ENCODE data around the gene CCDC28B. TPM values are rescaled to one million over a fixed set of nuclear protein-coding genes. Genes with fewer than 3 reads are reported as not detected.

CCDC28B gene
- polyA plus RNA-seq, 2 of the 4 experiments (the other 2 are of a cell fraction) = 1.2 to 4.4 TPM

DNA sequence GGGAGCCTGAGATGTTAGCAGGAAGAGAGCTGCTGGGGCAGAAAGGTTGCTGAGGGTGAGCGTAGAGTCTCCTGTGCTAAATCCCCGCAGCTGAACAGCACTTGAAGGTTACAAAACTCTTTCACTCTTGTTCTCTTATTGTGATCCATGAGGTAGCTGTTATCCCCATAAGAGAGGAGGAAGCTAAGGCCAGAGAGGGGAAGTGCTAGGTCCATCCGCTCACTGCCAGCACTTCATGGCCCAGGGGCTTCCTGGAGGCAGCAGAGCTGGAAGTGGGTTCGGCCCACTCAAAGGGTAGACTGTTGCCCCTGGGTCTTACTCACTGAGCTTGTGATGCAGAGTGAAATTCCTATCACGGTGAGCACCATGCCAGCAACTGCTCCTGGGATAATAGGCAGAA is 16.2 kb downstream of the CCDC28B start:
- Histone ChIP-seq H3K4me3 (no peak overlapping the region), H3K27ac (no peak overlapping the region), H3K4me2 (no peak overlapping the region), H3K9me3 (no peaks in the 10 kb centered on the region), H3K4me1 (peaks cover 8% of the 10 kb centered on the region; the same call in 2 of the 3 replicates)
- POLR2A ChIA-PET = interaction anchor here (1.4 to 1.8 kb wide), 3 partner anchors 25 to 119 kb away, joined by 3 to 10 read pairs (median 8); partner anchors contain the start of genes MARCKSL1 and TXLNA
- WGBS (ENCODE audit: missing lambda C conversion rate) = 92% methylated on average over 5 of the region's 5 CpGs
- TF ChIP-seq BCL3 (IDR thresholded peaks at IDR 0.05) (no peak), MYC (IDR thresholded peaks at IDR 0.05; ENCODE audit: borderline replicate concordance, low read length) (no peak)
- DNase-seq (ENCODE audit: low read depth in 1 of 2, low spot score in 1 of 2) (no peak), FAIRE-seq (no peak), ATAC-seq (no peak)
- CTCF ChIA-PET = interaction anchor here (0.5 to 10.4 kb wide), 23 partner anchors 10 to 198 kb away, joined by 3 to 96 read pairs (median 6); partner anchors contain the start of genes CCDC28B, FAM167B, IQCC and LCK

- Histone ChIP-seq H3K4me1 (peaks cover 17% of the 10 kb centered on the region), H3K4me3 (no peak overlapping the region), H3K4me2 (no peak overlapping the region), H3K9me3 (no peaks in the 10 kb centered on the region), H3K27ac (no peak overlapping the region)
- ATAC-seq = no peak
- DNase-seq (ENCODE audit: low read depth in 1 of 2, low spot score in 1 of 2) = no peak
- CTCF ChIA-PET = interaction anchor here (1.2 to 10.4 kb wide), 3 partner anchors 21 to 98 kb away, joined by 4 to 96 read pairs (median 20); partner anchors contain the start of genes FAM167B and LCK
- POLR2A ChIA-PET = no interaction called here
- TF ChIP-seq, protein P1, sequence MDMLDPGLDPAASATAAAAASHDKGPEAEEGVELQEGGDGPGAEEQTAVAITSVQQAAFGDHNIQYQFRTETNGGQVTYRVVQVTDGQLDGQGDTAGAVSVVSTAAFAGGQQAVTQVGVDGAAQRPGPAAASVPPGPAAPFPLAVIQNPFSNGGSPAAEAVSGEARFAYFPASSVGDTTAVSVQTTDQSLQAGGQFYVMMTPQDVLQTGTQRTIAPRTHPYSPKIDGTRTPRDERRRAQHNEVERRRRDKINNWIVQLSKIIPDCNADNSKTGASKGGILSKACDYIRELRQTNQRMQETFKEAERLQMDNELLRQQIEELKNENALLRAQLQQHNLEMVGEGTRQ (IDR thresholded peaks at IDR 0.05) = no peak
- no peak for TF ChIP-seq EHMT2 (IDR thresholded peaks at IDR 0.05; ENCODE audit: low read depth)
- no peak for TF ChIP-seq RNF2 (IDR thresholded peaks at IDR 0.05; ENCODE audit: borderline replicate concordance, low read depth)
- FAIRE-seq = no peak
- 87% methylated on average over 7 of the region's 7 CpGs for whole genome bisulfite sequencing (ENCODE audit: missing lambda C conversion rate)
Measured at GRCh38 chr1:32219022-32219421, 18.6 kb downstream of the CCDC28B start.

DNA sequence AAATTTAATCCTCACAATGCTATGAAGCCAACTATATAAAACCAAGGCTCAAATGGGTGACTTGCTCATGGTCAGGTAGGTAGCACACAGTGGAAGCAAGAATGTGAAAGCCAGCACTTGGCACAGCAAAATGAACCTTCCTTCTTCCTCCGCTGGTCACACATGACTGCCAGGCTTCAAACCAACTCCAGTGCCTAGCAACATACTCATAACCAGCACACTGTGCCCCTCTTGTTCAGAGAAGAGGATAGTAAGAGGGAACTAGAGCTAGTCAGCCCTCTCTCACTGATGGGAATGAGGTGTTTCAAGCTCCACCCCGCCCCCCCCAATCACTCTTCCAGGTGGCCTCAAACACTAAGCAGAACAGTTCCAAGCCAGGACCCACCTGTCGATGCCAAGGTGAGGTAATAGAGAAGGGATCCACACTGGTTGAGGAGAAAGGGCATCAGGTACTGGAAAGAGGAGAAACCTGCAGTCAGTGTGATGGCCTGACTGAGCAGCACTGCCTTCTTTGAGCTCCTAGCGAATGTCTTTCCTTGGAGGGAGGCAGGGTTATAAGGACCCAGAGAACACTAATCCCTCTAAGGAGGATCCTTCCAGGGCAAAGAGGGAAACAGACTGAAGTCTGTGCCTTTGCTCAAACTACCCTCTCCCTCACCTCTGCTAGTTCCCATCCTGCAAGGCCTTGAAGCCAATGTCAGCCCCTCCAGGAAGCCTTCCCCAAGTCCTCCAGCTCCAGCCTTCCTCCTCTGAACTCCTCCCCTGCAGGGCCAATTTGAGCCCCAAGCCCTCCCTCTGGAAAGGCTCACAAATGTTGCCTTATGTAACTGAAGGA is 20.6 kb downstream of the CCDC28B start:
- Histone ChIP-seq H3K4me3 (peak overlapping the region; percentile 86), H3K4me2 (peak overlapping the region; percentile 94), H3K27ac (peak overlapping the region; percentile 93 to 97), H3K4me1 (peaks cover 18% of the 10 kb centered on the region), H3K9me3 (no peaks in the 10 kb centered on the region)
- DNase-seq (ENCODE audit: low read depth in 1 of 2, low spot score in 1 of 2) (no peak), ATAC-seq (no peak), FAIRE-seq (no peak)
- no peak for TF ChIP-seq HOXB13 (CRISPR knock-in tag; IDR thresholded peaks at IDR 0.05; ENCODE audit: low read depth)
- TF ChIP-seq EHF (CRISPR knock-in tag; IDR thresholded peaks at IDR 0.05) = no peak
- no peak for TF ChIP-seq PBX3 (IDR thresholded peaks at IDR 0.05)
- CTCF ChIA-PET = interaction anchor here (0.8 to 10.4 kb wide), 5 partner anchors 9 to 96 kb away, joined by 3 to 96 read pairs (median 4); partner anchors contain the start of genes FAM167B and LCK
- POLR2A ChIA-PET = no interaction called here
- WGBS (ENCODE audit: missing lambda C conversion rate) = 90% methylated on average over 4 of the region's 4 CpGs

- POLR2A ChIA-PET = interaction anchor here (1.5 kb wide), 1 partner anchor 27 kb away, joined by 3 read pairs; no protein-coding TSS in a partner anchor
- no peak for DNase-seq (ENCODE audit: low read depth in 1 of 2, low spot score in 1 of 2)
- no peak for FAIRE-seq
- WGBS (ENCODE audit: missing lambda C conversion rate) = 8% methylated on average over 5 of the region's 13 CpGs
- peak in 1 of 2 experiments; percentile 54; a peak in 3 of 6 replicates for ATAC-seq
- CTCF ChIA-PET = interaction anchor here (0.9 to 10.4 kb wide), 3 partner anchors 10 to 95 kb away, joined by 3 to 96 read pairs (median 20); partner anchors contain the start of genes FAM167B and LCK
- TF ChIP-seq FOSL2 (IDR thresholded peaks at IDR 0.05) (no peak), FOSL2 (CRISPR knock-in tag; IDR thresholded peaks at IDR 0.05) (no peak), SMC3 (IDR thresholded peaks at IDR 0.05) (no peak), CEBPB (IDR thresholded peaks at IDR 0.05) (no peak)
- Histone ChIP-seq H3K27ac (peak overlapping the region; percentile 93 to 97), H3K4me2 (peak overlapping the region; percentile 94), H3K4me3 (peak overlapping the region; percentile 86), H3K9me3 (no peaks in the 10 kb centered on the region), H3K4me1 (peaks cover 18% of the 10 kb centered on the region)
Measured at GRCh38 chr1:32221581-32221979, 21.2 kb downstream of the CCDC28B start.

All from A549 (cell line).